Caki2 (cell line): ENCODE measurements around the gene ACAT1. TPM values are rescaled to one million over a fixed set of nuclear protein-coding genes. Genes with fewer than 3 reads are reported as not detected.
"Not testable (repeated sequence)": the region's sequence is repeated elsewhere in the genome, so short reads cannot be mapped to it uniquely, and the experiment has no call there.

Source experiments
- DNase-seq: peaks from one replicate; pipeline ENCODE4 v3.0.0-alpha.2; 2015; ENCODE audit warnings: low read depth
- in situ Hi-C: cut with HindIII; loops from 2 replicates; pipeline ENCODE4 v1.10.0; 2016; ENCODE audit warnings: low sequenced_read_pairs, low pct_unique_long_range_greater_than_20kb, mixed read lengths
- total RNA-seq: library from RNA; depleted of rRNA; stranded (reverse); fragments of >200 nt; shearing (Covaris generic); gene quantifications from 2 replicates; pipeline ENCODE4 v1.2.3, GENCODE V29; 2014; ENCODE audit warnings: low replicate concordance; rRNA removed

Gene ACAT1
- total RNA-seq, 1 experiment from 2014 or later, result 128 TPM

DNA sequence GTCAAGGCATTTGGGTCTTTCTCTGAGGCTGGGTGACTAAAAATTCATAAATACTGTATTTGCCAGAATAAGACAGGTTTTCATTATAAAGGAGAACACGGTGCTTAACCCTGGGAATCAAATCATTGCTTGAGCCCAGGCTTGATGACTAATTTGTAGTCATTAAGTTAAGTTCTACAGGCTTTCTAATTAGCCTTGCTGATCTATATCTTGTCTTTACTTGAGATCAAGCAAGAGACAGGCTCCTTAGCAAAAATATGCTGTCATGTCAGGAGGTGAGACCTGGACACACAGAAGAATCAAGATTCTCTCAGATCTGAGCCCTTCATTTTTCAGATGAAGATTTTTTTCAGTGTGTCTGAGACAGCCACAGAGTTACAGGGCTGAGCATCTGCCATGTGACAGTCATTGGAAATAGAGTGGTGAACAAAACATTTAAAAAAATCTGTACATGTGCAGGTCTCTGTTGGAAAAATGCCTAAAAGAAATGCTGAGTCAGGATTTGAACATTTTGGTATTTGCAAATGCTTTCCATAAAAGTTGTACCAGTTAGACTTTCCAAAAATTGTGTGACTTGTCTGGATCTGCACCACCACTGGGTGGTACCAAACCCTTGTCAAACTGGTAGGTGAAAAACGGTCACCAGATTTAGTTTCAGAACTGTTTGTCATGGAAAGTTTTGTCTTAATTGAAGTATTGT, 14.6 kb downstream of the ACAT1 start:
- in situ Hi-C loops, result no loop called here
- no peak for DNase-seq

DNA sequence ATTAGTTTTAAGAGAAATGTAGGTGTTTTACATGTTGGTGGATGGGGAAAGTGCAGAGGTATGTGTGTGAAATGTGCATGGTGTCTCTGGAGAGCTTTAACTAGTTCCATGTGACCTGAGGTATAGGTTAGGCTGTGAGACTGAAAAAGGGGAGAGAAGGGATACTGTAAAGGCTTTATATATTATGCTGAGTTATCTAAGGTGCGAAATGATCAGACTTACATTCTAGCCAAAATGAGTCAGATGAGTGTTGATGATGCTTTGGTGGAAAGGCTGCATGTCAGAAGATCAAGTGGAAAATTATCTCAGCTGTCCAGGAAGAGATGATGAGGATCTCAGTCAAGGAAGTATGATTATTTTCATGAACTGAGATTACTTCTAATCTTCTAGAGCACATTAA, 15.8 kb downstream of the ACAT1 start:
- in situ Hi-C loops, result no loop called here
- DNase-seq, result no peak

DNA sequence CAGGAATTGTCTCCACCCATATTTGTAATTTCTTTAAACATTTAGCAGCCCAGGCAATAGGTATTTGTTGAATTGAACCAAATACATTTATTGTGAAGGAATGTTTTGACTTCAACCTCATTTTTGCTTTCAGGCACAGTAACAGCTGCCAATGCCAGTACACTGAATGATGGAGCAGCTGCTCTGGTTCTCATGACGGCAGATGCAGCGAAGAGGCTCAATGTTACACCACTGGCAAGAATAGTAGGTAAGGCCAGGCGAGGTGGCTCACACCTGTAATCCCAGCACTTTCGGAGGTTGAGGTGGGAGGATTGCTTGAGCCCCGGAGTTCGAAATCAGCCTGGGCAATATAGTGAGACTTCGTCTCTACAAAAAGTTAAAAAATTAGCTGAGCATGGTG, 20.9 kb downstream of the ACAT1 start:
- in situ Hi-C loops, result no loop called here
- DNase-seq, result no peak

DNA sequence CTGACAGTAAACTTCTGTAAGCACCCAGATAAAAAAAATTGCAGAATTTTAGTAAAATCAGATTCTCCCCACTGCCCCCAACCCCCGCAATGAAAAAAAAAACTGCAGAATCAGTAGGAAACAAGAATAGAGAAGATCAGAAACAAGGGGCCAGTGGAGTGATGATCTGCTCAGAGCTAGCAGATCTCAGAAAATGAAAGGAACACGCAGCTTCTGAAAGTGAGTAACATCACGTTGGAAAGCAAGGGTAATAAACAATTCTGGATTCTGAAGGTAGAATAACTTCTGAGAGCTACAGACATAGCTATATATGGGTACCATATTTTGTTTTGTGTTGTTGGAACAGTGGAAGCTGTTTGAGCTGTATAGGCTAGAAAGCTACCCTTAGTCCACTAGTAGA, 23.2 kb downstream of the ACAT1 start:
- in situ Hi-C loops, result no loop called here
- DNase-seq, result no peak

DNA sequence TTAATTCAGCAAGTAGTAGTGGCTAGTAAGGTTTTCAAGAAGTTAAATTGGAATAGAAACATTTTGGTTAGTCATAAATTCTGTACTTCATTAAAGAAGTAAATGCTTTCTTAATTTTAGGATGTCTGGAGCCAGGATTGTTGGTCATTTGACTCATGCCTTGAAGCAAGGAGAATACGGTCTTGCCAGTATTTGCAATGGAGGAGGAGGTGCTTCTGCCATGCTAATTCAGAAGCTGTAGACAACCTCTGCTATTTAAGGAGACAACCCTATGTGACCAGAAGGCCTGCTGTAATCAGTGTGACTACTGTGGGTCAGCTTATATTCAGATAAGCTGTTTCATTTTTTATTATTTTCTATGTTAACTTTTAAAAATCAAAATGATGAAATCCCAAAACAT, 25.8 kb downstream of the ACAT1 start:
- no peak for DNase-seq
- in situ Hi-C loops, result no loop called here

DNA sequence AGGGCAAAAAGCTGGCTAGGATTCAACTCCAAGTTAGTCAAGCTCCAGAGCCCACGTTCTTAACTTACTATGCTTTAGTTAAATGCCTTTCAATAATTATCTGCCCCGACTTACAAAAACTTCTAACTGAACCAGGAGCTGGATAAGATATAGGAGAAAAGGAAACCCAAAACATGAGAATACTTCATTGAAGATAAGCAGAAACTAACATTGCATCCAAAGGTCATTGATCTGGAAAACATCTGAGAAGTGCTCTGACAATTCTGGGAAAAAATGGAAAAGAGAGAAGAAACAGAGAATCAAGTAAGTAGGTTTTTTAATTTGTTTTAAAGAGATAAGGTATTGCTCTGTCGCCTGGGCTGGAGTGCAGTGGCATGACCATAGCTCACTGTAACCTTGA, 27.2 kb downstream of the ACAT1 start:
- in situ Hi-C loops, result no loop called here
- DNase-seq, result no peak

DNA sequence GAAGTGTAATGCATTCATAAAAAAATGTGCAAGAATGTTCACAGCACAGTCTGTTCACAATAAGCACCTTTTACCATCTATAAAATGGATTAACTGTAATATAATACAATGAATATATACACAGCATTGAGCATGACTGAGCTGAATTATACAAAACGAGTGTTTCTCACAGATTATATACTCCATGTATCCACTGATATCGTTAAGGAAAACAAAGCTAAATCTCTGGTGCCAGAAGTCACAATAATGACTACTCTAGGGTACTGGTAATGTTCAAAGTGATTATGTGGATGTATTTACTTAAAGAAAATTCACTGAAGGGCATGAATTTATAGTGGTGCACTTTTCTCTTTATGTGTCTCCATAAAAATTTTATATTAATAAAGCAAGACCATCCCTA, 33.2 kb downstream of the ACAT1 start:
- DNase-seq, result no peak
- in situ Hi-C loops, result no loop called here

DNA sequence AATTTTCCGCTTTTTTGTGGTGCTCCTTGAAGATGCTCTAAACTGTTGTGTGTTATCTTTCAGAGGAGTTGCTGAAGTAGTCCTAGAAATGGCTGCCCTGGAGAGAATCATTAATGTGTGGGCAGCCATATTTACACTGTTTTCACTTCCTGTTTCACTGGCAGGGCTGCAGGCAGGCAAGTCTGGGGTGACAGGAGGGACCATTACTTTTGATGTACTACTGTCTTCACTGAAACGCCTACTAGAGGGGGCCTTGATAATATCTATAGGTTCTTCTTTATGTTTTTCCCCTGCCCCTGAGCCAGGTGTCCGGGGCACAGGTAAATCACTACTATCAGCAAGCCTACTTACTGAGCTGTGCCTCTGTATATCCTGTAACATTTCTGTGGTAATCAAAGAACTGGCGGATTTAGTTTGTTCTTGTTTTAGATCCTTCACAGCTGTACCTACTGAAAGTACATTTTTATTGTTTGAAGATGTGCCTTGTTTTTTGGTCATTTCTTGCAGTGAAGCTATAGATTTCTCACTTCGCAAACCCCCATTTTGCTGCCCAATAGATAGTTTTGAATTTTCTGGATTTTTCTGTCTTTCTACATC, 39.7 kb downstream of the ACAT1 start:
- no peak for DNase-seq
- in situ Hi-C loops, result no loop called here

DNA sequence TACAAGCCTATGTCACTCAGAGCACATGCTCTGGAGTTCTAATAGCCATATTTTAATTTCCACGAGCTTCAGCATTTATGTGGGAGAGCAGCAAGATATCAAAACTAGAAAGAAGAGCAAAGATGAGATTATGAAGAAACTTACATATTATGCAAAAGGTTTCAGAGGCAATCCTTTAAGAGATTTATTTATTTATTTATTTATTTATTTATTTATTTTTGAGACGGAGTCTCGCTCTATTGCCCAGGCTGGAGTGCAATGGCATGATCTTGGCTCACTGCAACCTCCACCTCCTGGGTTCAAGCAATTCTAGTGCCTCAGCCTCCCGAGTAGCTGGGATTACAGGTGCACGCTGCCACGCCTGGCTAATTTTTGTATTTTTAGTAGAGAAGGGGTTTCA, 41.5 kb downstream of the ACAT1 start:
- DNase-seq, in situ Hi-C loops: not testable (repeated sequence)

DNA sequence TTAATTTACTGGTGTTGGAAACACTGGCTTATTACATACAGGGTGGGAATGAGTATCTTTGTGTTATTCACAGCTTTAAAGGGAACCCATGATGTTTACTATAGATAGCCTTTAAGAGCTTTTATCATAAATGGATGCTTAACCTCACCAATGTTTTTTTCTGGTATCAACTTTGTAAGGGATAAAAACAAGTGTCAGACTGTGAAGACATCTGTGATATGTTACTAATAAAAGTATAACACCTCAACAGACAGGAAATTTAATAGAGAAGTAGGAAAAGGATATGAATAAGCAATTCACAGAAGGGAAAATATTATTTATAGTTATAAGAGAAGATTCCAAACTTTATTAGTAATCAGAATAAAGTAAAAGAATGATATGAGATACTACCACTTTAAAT, 46.3 kb downstream of the ACAT1 start:
- in situ Hi-C loops, result no loop called here

DNA sequence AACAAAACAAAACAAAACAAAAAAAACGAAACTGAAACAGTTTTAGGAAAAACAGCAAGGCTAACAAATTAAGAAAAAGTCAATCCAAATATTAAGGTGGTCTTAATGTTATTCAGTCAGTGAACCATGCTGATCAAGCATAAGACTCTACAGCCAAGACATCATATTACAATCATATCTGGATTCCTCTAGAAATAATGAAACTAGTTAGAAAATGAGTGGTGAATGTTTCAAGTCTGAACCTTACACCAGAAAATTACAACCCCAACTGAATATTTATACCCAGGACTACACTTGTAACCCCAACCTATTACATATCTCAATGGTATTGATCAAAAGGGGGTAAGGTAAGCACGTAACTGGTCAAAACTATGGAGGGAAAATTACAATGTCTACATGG, 48.8 kb downstream of the ACAT1 start:
- in situ Hi-C loops, result no loop called here

More for the DNA sequence above, 46.3 kb downstream of the ACAT1 start:
- no peak for DNase-seq

DNA sequence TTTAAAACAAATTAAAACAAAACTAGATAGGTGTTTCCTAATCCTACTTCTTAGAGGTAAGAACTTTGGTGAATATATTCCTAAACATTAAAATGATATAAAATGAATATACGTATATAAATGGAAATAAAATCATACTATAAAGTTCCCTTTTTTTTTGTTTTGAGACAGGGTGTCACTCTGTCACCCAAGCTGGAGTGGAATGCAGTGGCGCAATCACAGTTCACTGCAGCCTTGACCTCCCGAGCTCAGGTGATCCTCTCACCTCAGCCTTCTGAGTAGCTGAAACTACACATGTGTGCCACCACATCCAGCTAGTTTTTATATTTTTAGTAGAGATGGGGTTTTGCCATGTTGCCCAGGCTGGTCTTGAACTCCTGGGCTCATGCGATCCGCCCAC, 56.2 kb downstream of the ACAT1 start:
- in situ Hi-C loops, result no loop called here
- no peak for DNase-seq

More for the DNA sequence above, 48.8 kb downstream of the ACAT1 start:
- no peak for DNase-seq

DNA sequence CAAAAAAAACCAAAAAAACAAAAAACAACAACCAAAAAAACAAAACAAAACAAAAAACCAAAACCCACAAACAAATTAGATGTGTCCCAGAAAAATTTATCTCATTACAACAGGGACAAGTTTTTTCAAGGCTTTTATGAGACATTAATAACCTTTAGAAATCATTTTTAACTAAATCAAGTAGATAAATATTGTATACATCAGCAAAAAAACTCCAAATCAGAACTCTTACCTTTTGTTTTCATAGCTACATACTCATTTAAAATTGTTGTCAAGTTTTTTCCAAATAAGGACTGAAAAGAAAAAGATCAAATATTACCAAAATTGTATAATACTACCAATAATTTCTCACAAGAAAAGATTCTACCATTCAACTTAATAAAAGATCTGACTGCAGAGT, 72.4 kb downstream of the ACAT1 start:
- in situ Hi-C loops, result no loop called here
- DNase-seq, result no peak

DNA sequence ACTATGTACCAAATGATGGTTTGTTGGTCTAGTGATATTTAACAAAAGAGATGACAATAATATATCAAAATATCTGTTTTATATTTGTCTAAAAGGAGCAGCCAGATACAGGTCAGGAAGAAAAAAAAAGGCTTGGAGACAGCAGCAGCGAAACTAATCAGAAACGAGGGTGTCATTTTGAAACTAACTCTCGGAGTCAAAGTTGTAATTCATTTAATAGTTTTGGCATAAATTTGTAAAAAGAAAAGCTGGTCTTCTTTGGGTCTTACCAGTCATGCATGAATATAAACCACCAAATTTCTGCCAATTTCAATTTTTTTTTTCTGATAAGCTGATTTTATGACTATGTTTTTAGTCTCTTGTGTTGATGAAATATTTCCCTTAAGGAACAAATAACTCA, 75.5 kb downstream of the ACAT1 start:
- DNase-seq, result no peak
- in situ Hi-C loops, result no loop called here

Other genes with a start within 250 kb of the ACAT1 start
- 0.07 TPM in 1 of 2 replicates, not detected in the other for gene RAB39A, start 193.1 kb upstream of the ACAT1 start, total RNA-seq
- gene CUL5, start 112.7 kb upstream of the ACAT1 start, total RNA-seq, result 10.0 and 14.7 TPM in 2 replicates
- 3.0 and 4.5 TPM in 2 replicates for gene NPAT, start 101.1 kb downstream of the ACAT1 start, total RNA-seq
- 23.8 and 106 TPM in 2 replicates for gene ATM, start 101.5 kb downstream of the ACAT1 start, total RNA-seq